IPS-20b (cell line): ENCODE results near the gene RASSF1.

ENCODE experiments used
- H3K27ac ChIP-seq: one replicate; pipeline ENCODE4 v1.5.1; 2013; ENCODE audit warnings: low read length
- H3K27me3 ChIP-seq: 2 replicates; pipeline ENCODE4 v1.6.1; 2013; ENCODE audit warnings: mild to moderate bottlenecking, low read length, inconsistent platforms; ENCODE audit not compliant: insufficient read depth
- H3K36me3 ChIP-seq: 2 replicates; pipeline ENCODE4 v1.6.1; 2013; ENCODE audit warnings: low read depth, mild to moderate bottlenecking, inconsistent platforms, low read length, moderate library complexity; ENCODE audit not compliant: insufficient read depth
- H3K4me1 ChIP-seq: 2 replicates; pipeline ENCODE4 v1.6.1; 2013; ENCODE audit warnings: mild to moderate bottlenecking, control low read depth, inconsistent platforms, low read length, moderate library complexity; ENCODE audit not compliant: insufficient read depth
- H3K4me3 ChIP-seq: 2 replicates; pipeline ENCODE4 v1.5.1; 2013; ENCODE audit warnings: mild to moderate bottlenecking, low read length, inconsistent platforms
- H3K9ac ChIP-seq: 2 replicates; pipeline ENCODE4 v1.6.1; 2013; ENCODE audit warnings: low read depth, mild to moderate bottlenecking, inconsistent platforms, low read length, moderate library complexity
- H3K9me3 ChIP-seq: 2 replicates; pipeline ENCODE4 v1.6.1; 2013; ENCODE audit warnings: mild to moderate bottlenecking, low read depth, low read length, inconsistent platforms; ENCODE audit not compliant: insufficient read depth

RASSF1 gene

GRCh38 chr3:50359760-50360110, 19.1 kb upstream of the RASSF1 start:
- no peak overlapping the region for H3K27ac ChIP-seq
- H3K9ac ChIP-seq, result peak overlapping the region; percentile 3; the same call in 1 of the 2 replicates
- H3K9me3 ChIP-seq, result no peaks in the 10 kb centered on the region
- H3K4me3 ChIP-seq, result peak overlapping the region; percentile 94
- peaks cover 7% of the 10 kb centered on the region; the same call in 1 of the 2 replicates for H3K36me3 ChIP-seq
- H3K27me3 ChIP-seq, result peaks cover 17% of the 10 kb centered on the region
- H3K4me1 ChIP-seq, result peaks cover 6% of the 10 kb centered on the region; the same call in 1 of the 2 replicates

- no peaks in the 10 kb centered on the region for H3K9me3 ChIP-seq
- H3K4me1 ChIP-seq, result peaks cover 6% of the 10 kb centered on the region; the same call in 1 of the 2 replicates
- no peak within 1 kb of the TSS for H3K27ac ChIP-seq
- peaks cover 13% of the 10 kb centered on the region for H3K36me3 ChIP-seq
- H3K27me3 ChIP-seq, result peaks cover 12% of the 10 kb centered on the region
- H3K4me3 ChIP-seq, result peak within 1 kb of the TSS; percentile 94
- peak within 1 kb of the TSS; percentile 88 for H3K9ac ChIP-seq
These were observed 18.5 kb upstream of the RASSF1 start, which contains the start of gene TMEM115 for GRCh38 chr3:50358911-50359759. TSS of gene TMEM115 (minus strand) at chr3:50359521. CDS start at chr3:50359063, 458 bp downstream.

- H3K27me3 ChIP-seq, result peaks cover 5% of the 10 kb centered on the region
- H3K27ac ChIP-seq, result no peak overlapping the region
- H3K4me1 ChIP-seq, result peaks cover 6% of the 10 kb centered on the region; the same call in 1 of the 2 replicates
- H3K36me3 ChIP-seq, result peaks cover 20% of the 10 kb centered on the region
- H3K9me3 ChIP-seq, result no peaks in the 10 kb centered on the region
- H3K4me3 ChIP-seq, result peak overlapping the region; percentile 94
- peak overlapping the region; percentile 88 for H3K9ac ChIP-seq
These were observed 17.8 kb upstream of the RASSF1 start for GRCh38 chr3:50358355-50358910.

- Histone ChIP-seq H3K36me3 (peaks cover 22% of the 10 kb centered on the region), H3K27ac (no peak overlapping the region), H3K27me3 (no peaks in the 10 kb centered on the region), H3K9ac (0 out of 2 replicates have a peak overlapping the region, but pooled peaks have one; percentile 88), H3K4me1 (peaks cover 6% of the 10 kb centered on the region; the same call in 1 of the 2 replicates), H3K4me3 (peak overlapping the region; percentile 52; the same call in 1 of the 2 replicates), H3K9me3 (no peaks in the 10 kb centered on the region)
These were observed 16.8 kb upstream of the RASSF1 start for GRCh38 chr3:50357481-50357880.

GRCh38 chr3:50356553-50356952, 15.9 kb upstream of the RASSF1 start:
- Histone ChIP-seq H3K27ac (no peak overlapping the region), H3K4me3 (no peak overlapping the region), H3K27me3 (no peaks in the 10 kb centered on the region), H3K36me3 (peaks cover 22% of the 10 kb centered on the region), H3K4me1 (peaks cover 6% of the 10 kb centered on the region; the same call in 1 of the 2 replicates), H3K9ac (no peak overlapping the region), H3K9me3 (no peaks in the 10 kb centered on the region)

GRCh38 chr3:50355829-50356552, 15.4 kb upstream of the RASSF1 start:
- Histone ChIP-seq H3K4me1 (peaks cover 6% of the 10 kb centered on the region; the same call in 1 of the 2 replicates), H3K36me3 (peaks cover 22% of the 10 kb centered on the region), H3K9me3 (no peaks in the 10 kb centered on the region), H3K27ac (no peak overlapping the region), H3K9ac (no peak overlapping the region), H3K4me3 (no peak overlapping the region), H3K27me3 (no peaks in the 10 kb centered on the region)

- Histone ChIP-seq H3K4me1 (peaks cover 3% of the 10 kb centered on the region; the same call in 1 of the 2 replicates), H3K27ac (no peak overlapping the region), H3K9ac (no peak overlapping the region), H3K36me3 (peaks cover 22% of the 10 kb centered on the region), H3K27me3 (no peaks in the 10 kb centered on the region), H3K9me3 (no peaks in the 10 kb centered on the region), H3K4me3 (no peak overlapping the region)
These were observed 14.2 kb upstream of the RASSF1 start for GRCh38 chr3:50354850-50355249.

- Histone ChIP-seq H3K4me1 (peaks cover 3% of the 10 kb centered on the region; the same call in 1 of the 2 replicates), H3K27me3 (no peaks in the 10 kb centered on the region), H3K9me3 (no peaks in the 10 kb centered on the region), H3K27ac (no peak overlapping the region), H3K36me3 (peaks cover 22% of the 10 kb centered on the region), H3K9ac (no peak overlapping the region), H3K4me3 (no peak overlapping the region)
These were observed 13.6 kb upstream of the RASSF1 start for GRCh38 chr3:50354186-50354764.

- Histone ChIP-seq H3K27ac (no peak overlapping the region), H3K36me3 (peaks cover 25% of the 10 kb centered on the region), H3K4me1 (peaks cover 3% of the 10 kb centered on the region; the same call in 1 of the 2 replicates), H3K9ac (no peak overlapping the region), H3K9me3 (no peaks in the 10 kb centered on the region), H3K27me3 (no peaks in the 10 kb centered on the region), H3K4me3 (no peak overlapping the region)
These were observed 12.8 kb upstream of the RASSF1 start for GRCh38 chr3:50353245-50354004.

GRCh38 chr3:50352781-50353180, 12.1 kb upstream of the RASSF1 start:
- no peak overlapping the region for H3K4me3 ChIP-seq
- no peak overlapping the region for H3K9ac ChIP-seq
- H3K27me3 ChIP-seq, result no peaks in the 10 kb centered on the region
- H3K27ac ChIP-seq, result no peak overlapping the region
- H3K9me3 ChIP-seq, result no peaks in the 10 kb centered on the region
- H3K36me3 ChIP-seq, result peaks cover 27% of the 10 kb centered on the region
- H3K4me1 ChIP-seq, result no peaks in the 10 kb centered on the region

- Histone ChIP-seq H3K27ac (no peak overlapping the region), H3K9ac (no peak overlapping the region), H3K36me3 (peaks cover 25% of the 10 kb centered on the region), H3K27me3 (peaks cover 5% of the 10 kb centered on the region), H3K4me3 (peak overlapping the region; percentile 91), H3K4me1 (no peaks in the 10 kb centered on the region), H3K9me3 (no peaks in the 10 kb centered on the region)
These were observed 10.7 kb upstream of the RASSF1 start for GRCh38 chr3:50351323-50351697.
